Measurements from ENCODE around the gene CX3CL1. TPM values are rescaled to one million over a fixed set of nuclear protein-coding genes. Genes with fewer than 3 reads are reported as not detected.

Gene CX3CL1
- total and polyA plus RNA-seq, 10 of the 15 experiments (the other 5 are each of a cell fraction or from before 2014, with no cell fraction given) = 0.03 to 1.2 (median 0.46) TPM

GRCh38 chr16:57387598-57388354, 15.5 kb downstream of the CX3CL1 start (continued):
- TF ChIP-seq MLLT1 (IDR thresholded peaks at IDR 0.05) = peak; percentile 40
- peak; percentile 75 for TF ChIP-seq MTA2 (IDR thresholded peaks at IDR 0.05; ENCODE audit: low read depth)

- H4K20me1 ChIP-seq (ENCODE audit: control insufficient read depth, insufficient read depth) = no peaks in the 10 kb centered on the region
- peak; percentile 80 for ATAC-seq
- RAD21 ChIA-PET (ENCODE audit: unreplicated experiment) = interaction anchor here (0.9 to 3.5 kb wide), 9 partner anchors 12 to 86 kb away, joined by 3 to 38 read pairs (median 6); partner anchors contain the start of gene CCL17
- intact Hi-C loops (cut with micrococcal nuclease; ENCODE audit: unreplicated experiment) (loop anchor here (1.0 to 2.0 kb wide), 2 partner anchors 11 to 24 kb away; no protein-coding TSS in a partner anchor), in situ Hi-C loops (cut with MboI) (no loop called here)
- H3K27ac ChIP-seq (ENCODE audit: control insufficient read depth, insufficient read depth) = peak overlapping the region; percentile 75
- SMC1A ChIA-PET (ENCODE audit: uncharacterized antibody, unreplicated experiment) = interaction anchor here (0.8 to 3.7 kb wide), 9 partner anchors 10 to 148 kb away, joined by 3 to 49 read pairs (median 7); partner anchors contain the start of gene CX3CL1
- WGBS (ENCODE audit: insufficient coverage, insufficient replicate concordance, low lambda C conversion rate, missing lambda C conversion rate) = 17% methylated on average over 7 of the region's 7 CpGs
- CTCF ChIA-PET = interaction anchor here (0.6 to 1.3 kb wide), 5 partner anchors 11 to 87 kb away, joined by 3 to 7 read pairs (median 4); no protein-coding TSS in a partner anchor
- H3K9me3 ChIP-seq (replicated peaks; ENCODE audit: control insufficient read depth, insufficient read depth, low read length) = no peaks in the 10 kb centered on the region
- BruUV-seq (replicated peaks) = no TSS peak
- H3K27me3 ChIP-seq (replicated peaks in 1 of 2; ENCODE audit: control insufficient read depth in 2 of 2, insufficient read depth in 2 of 2, low read length in 1 of 2) = no peaks in the 10 kb centered on the region
- POLR2A ChIA-PET = interaction anchor here (0.6 to 3.8 kb wide), 7 partner anchors 10 to 49 kb away, joined by 3 to 30 read pairs (median 5); no protein-coding TSS in a partner anchor
- peak; percentile 62 for DNase-seq (ENCODE audit: low read depth, low spot score)
- peak overlapping the region; percentile 21; the same call in 1 of the 2 replicates for H3K4me3 ChIP-seq
- H3K4me1 ChIP-seq (ENCODE audit: control insufficient read depth, insufficient read depth, low read length) = peaks cover 46% of the 10 kb centered on the region
- peak overlapping the region; percentile 36 for H3K9ac ChIP-seq (ENCODE audit: control insufficient read depth, insufficient read depth, low read length)
- no peak for FAIRE-seq
- H3K79me2 ChIP-seq (ENCODE audit: control insufficient read depth, insufficient read depth, low read length) = no peaks in the 10 kb centered on the region
- H3K36me3 ChIP-seq (ENCODE audit: control insufficient read depth in 2 of 2, insufficient read depth in 2 of 2, low read length in 1 of 2) = no peaks in the 10 kb centered on the region
- peak overlapping the region; percentile 67 for H3K4me2 ChIP-seq (ENCODE audit: control insufficient read depth, insufficient read depth)
- H2AFZ ChIP-seq (ENCODE audit: control insufficient read depth, low read depth, low read length) = peak overlapping the region; percentile 55
- TF ChIP-seq HSF1 (IDR thresholded peaks at IDR 0.05; ENCODE audit: low read depth, low read length) = no peak
- TF ChIP-seq BRCA1 (IDR thresholded peaks at IDR 0.05; ENCODE audit: low read depth, low read length) = no peak
- TF ChIP-seq MXI1 (IDR thresholded peaks at IDR 0.05; ENCODE audit: low read depth, low read length) = peak; percentile 35; the same call in 1 of the 2 replicates
- TF ChIP-seq ETV6 (conservative IDR thresholded peaks at IDR 0.05 in 1 of 2, IDR thresholded peaks at IDR 0.05 in 1 of 2; ENCODE audit: borderline replicate concordance in 1 of 2, low read depth in 1 of 2) = peak in 1 of 2 experiments; percentile 81; a peak in 2 of 4 replicates
- TF ChIP-seq, protein P1, sequence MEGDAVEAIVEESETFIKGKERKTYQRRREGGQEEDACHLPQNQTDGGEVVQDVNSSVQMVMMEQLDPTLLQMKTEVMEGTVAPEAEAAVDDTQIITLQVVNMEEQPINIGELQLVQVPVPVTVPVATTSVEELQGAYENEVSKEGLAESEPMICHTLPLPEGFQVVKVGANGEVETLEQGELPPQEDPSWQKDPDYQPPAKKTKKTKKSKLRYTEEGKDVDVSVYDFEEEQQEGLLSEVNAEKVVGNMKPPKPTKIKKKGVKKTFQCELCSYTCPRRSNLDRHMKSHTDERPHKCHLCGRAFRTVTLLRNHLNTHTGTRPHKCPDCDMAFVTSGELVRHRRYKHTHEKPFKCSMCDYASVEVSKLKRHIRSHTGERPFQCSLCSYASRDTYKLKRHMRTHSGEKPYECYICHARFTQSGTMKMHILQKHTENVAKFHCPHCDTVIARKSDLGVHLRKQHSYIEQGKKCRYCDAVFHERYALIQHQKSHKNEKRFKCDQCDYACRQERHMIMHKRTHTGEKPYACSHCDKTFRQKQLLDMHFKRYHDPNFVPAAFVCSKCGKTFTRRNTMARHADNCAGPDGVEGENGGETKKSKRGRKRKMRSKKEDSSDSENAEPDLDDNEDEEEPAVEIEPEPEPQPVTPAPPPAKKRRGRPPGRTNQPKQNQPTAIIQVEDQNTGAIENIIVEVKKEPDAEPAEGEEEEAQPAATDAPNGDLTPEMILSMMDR (IDR thresholded peaks at IDR 0.05 in 2 of 3, conservative IDR thresholded peaks at IDR 0.05 in 1 of 3; ENCODE audit: control insufficient read depth in 2 of 3, extremely low read depth in 1 of 3, insufficient read depth in 1 of 3, low read depth in 3 of 3, low read length in 3 of 3) = no peak
- peak; percentile 97 for TF ChIP-seq TCF12 (IDR thresholded peaks at IDR 0.05; ENCODE audit: low read depth, low read length)
- TF ChIP-seq IRF4 (IDR thresholded peaks at IDR 0.05; ENCODE audit: low read depth, low read length) = peak; percentile 89
- no peak for TF ChIP-seq ZSCAN29 (IDR thresholded peaks at IDR 0.05)
These were observed 16.2 kb downstream of the CX3CL1 start for GRCh38 chr16:57388359-57389086.
